Mucosa of descending colon (tissue), 3 donors: ENCODE results near the gene SSR1. TPM values are rescaled to one million over a fixed set of nuclear protein-coding genes. Genes with fewer than 3 reads are reported as not detected.

Source experiments
- ATAC-seq: fragments of 200-7000 bp; cut with Tn5 transposase; one replicate; pipeline ENCODE4 v1.9.1; 2020; ENCODE audit warnings: mild to moderate bottlenecking, moderate library complexity
- DNase-seq, 3 donors: peaks; one replicate each; pipeline ENCODE4 v3.0.0-alpha.2; 2020
- H3K36me3 ChIP-seq: fragments of 200-600 bp; one replicate; pipeline ENCODE4 v1.8.0; 2021; ENCODE audit warnings: low read depth, mild to moderate bottlenecking
- H3K4me1 ChIP-seq: fragments of 200-600 bp; one replicate; pipeline ENCODE4 v1.8.0; 2021; ENCODE audit warnings: low read depth, mild to moderate bottlenecking
- H3K4me3 ChIP-seq: fragments of 200-600 bp; one replicate; pipeline ENCODE4 v1.8.0; 2021; ENCODE audit warnings: mild to moderate bottlenecking
- H3K9me3 ChIP-seq: fragments of 200-600 bp; one replicate; pipeline ENCODE4 v1.8.0; 2021; ENCODE audit warnings: mild to moderate bottlenecking
- CTCF ChIP-seq: fragments of 200-600 bp; IDR thresholded peaks from one replicate; pipeline ENCODE4 v1.8.0; 2022; ENCODE audit warnings: antibody characterized with exemption, mild to moderate bottlenecking
- intact Hi-C, 2 donors: fragments of 100-400 bp; cut with DNase I in 1 of 2; cut with micrococcal nuclease in 1 of 2; formaldehyde crosslinking; loops; one replicate each; pipeline versions ENCODE4 v1.11.0 to v1.11.1; 2022; cut with DNase I, micrococcal nuclease
- total RNA-seq, 3 donors: library from RNA; stranded (reverse); fragmentation: NEBNext Ultra II Directional in 2 of 3; extraction: Animal tissue kit (Norgen Biotek cat#: 25700) in 2 of 3; gene quantifications; one replicate each; pipeline versions ENCODE4 v1.2.1 to v1.2.4, GENCODE V29; 2021 to 2023
- donor health status: DM: no; HTN: no; CAD: no; lungs with moderate emphysema.
- donor health status: DM: no; HTN: no; CAD: no.
- donor health status: DM: no; HTN: yes; CAD: no.

SSR1 gene
- total RNA-seq, 3 donors from 2014 or later, result 83.2 to 139 (median 99.4) TPM

- peaks cover 18% of the 10 kb centered on the region for H3K36me3 ChIP-seq
- intact Hi-C loops, result loop anchor here in 1 of 2 donors (10.0 kb wide), 1 partner anchor 90 kb away; no protein-coding TSS in a partner anchor
Measured at GRCh38 chr6:7304821-7305220, 8.2 kb downstream of the SSR1 start.

GRCh38 chr6:7301702-7302101 lies 11.3 kb downstream of the SSR1 start:
- TF ChIP-seq CTCF, result no peak
- no peak for ATAC-seq
- intact Hi-C loops, result loop anchor here in 1 of 2 donors (10.0 kb wide), 1 partner anchor 93 kb away; no protein-coding TSS in a partner anchor

More at GRCh38 chr6:7304821-7305220, 8.2 kb downstream of the SSR1 start:
- ATAC-seq, result no peak
- H3K9me3 ChIP-seq, result no peaks in the 10 kb centered on the region
- DNase-seq, result no peak
- peaks cover 3% of the 10 kb centered on the region for H3K4me1 ChIP-seq
- TF ChIP-seq CTCF, result no peak
- H3K4me3 ChIP-seq, result no peak overlapping the region

GRCh38 chr6:7300926-7301325 lies 12.1 kb downstream of the SSR1 start:
- Histone ChIP-seq H3K9me3 (no peaks in the 10 kb centered on the region), H3K4me1 (no peaks in the 10 kb centered on the region), H3K4me3 (no peak overlapping the region), H3K36me3 (peaks cover 21% of the 10 kb centered on the region)
- intact Hi-C loops, result loop anchor here in 1 of 2 donors (10.0 kb wide), 1 partner anchor 94 kb away; no protein-coding TSS in a partner anchor
- ATAC-seq (no peak), DNase-seq (no peak)
- TF ChIP-seq CTCF, result no peak

More at GRCh38 chr6:7301702-7302101, 11.3 kb downstream of the SSR1 start:
- no peak for DNase-seq
- Histone ChIP-seq H3K4me1 (no peaks in the 10 kb centered on the region), H3K4me3 (no peak overlapping the region), H3K36me3 (peaks cover 21% of the 10 kb centered on the region), H3K9me3 (no peaks in the 10 kb centered on the region)

GRCh38 chr6:7298113-7298512 lies 14.9 kb downstream of the SSR1 start:
- TF ChIP-seq CTCF, result no peak
- Histone ChIP-seq H3K36me3 (peaks cover 26% of the 10 kb centered on the region), H3K4me1 (no peaks in the 10 kb centered on the region), H3K4me3 (no peak overlapping the region), H3K9me3 (no peaks in the 10 kb centered on the region)
- no peak for DNase-seq
- intact Hi-C loops, result no loop called here
- no peak for ATAC-seq

GRCh38 chr6:7296602-7297001 lies 16.4 kb downstream of the SSR1 start:
- no peak for ATAC-seq
- intact Hi-C loops, result no loop called here
- no peaks in the 10 kb centered on the region for H3K4me1 ChIP-seq
- no peak for TF ChIP-seq CTCF
- H3K9me3 ChIP-seq, result no peaks in the 10 kb centered on the region
- peaks cover 22% of the 10 kb centered on the region for H3K36me3 ChIP-seq
- no peak overlapping the region for H3K4me3 ChIP-seq
- no peak for DNase-seq

- intact Hi-C loops, result no loop called here
- peaks cover 20% of the 10 kb centered on the region for H3K36me3 ChIP-seq
- H3K4me3 ChIP-seq, result no peak overlapping the region
- no peak for ATAC-seq
- DNase-seq, result no peak
- no peaks in the 10 kb centered on the region for H3K9me3 ChIP-seq
- H3K4me1 ChIP-seq, result no peaks in the 10 kb centered on the region
- TF ChIP-seq CTCF, result no peak
Measured at GRCh38 chr6:7295916-7296315, 17.1 kb downstream of the SSR1 start.
